HepG2 (cell line): ENCODE results near the gene COL26A1. TPM values are rescaled to one million over a fixed set of nuclear protein-coding genes. Genes with fewer than 3 reads are reported as not detected.

ENCODE experiments used
- EEA1 ChIP-seq: sonication (generic); formaldehyde crosslinking; IDR thresholded peaks from 2 replicates; pipeline ENCODE4 v1.5.1; 2020; ENCODE audit warnings: mild to moderate bottlenecking, missing genetic modification reagents, borderline replicate concordance
- FOXJ3 ChIP-seq: sonication (generic); formaldehyde crosslinking; IDR thresholded peaks from 2 replicates; pipeline ENCODE4 v1.4.0; 2020; ENCODE audit warnings: missing genetic modification reagents, mild to moderate bottlenecking, borderline replicate concordance
- GATAD2A ChIP-seq: IDR thresholded peaks from 2 replicates; pipeline ENCODE4 v1.6.1; 2016
- IKZF4 ChIP-seq: sonication (generic); formaldehyde crosslinking; IDR thresholded peaks from 2 replicates; pipeline ENCODE4 v1.5.1; 2020; ENCODE audit warnings: borderline replicate concordance, mild to moderate bottlenecking, low read depth, missing genetic modification reagents; ENCODE audit errors: not compliant biosample characterization
- KLF15 ChIP-seq: sonication (generic); formaldehyde crosslinking; IDR thresholded peaks from 2 replicates; pipeline ENCODE4 v1.8.1; 2023; ENCODE audit warnings: borderline replicate concordance, mild to moderate bottlenecking, inconsistent platforms, missing genetic modification reagents, mixed read lengths
- NFE2L1 ChIP-seq: sonication (generic); formaldehyde crosslinking; IDR thresholded peaks from 2 replicates; pipeline ENCODE4 v1.4.0; 2020; ENCODE audit warnings: missing genetic modification reagents, mild to moderate bottlenecking, borderline replicate concordance
- PHB2 ChIP-seq: fragments of 450-650 bp; IDR thresholded peaks from 2 replicates; pipeline ENCODE4 v1.6.1; 2018; ENCODE audit not compliant: partially characterized antibody
- PHF8 ChIP-seq: sonication (generic); formaldehyde crosslinking; IDR thresholded peaks from 2 replicates; pipeline ENCODE4 v1.5.0; 2020; ENCODE audit warnings: missing genetic modification reagents
- PLRG1 ChIP-seq: fragments of 450-650 bp; conservative IDR thresholded peaks from 2 replicates; pipeline ENCODE4 v1.6.1; 2016
- RARG ChIP-seq: sonication (generic); formaldehyde crosslinking; IDR thresholded peaks from 2 replicates; pipeline ENCODE4 v1.4.0; 2020; ENCODE audit warnings: low read depth, mild to moderate bottlenecking, missing genetic modification reagents
- SALL1 ChIP-seq: sonication (generic); formaldehyde crosslinking; IDR thresholded peaks from 2 replicates; pipeline ENCODE4 v1.8.0; 2022; ENCODE audit warnings: mild to moderate bottlenecking, missing genetic modification reagents
- SPEN ChIP-seq: sonication (generic); formaldehyde crosslinking; IDR thresholded peaks from 2 replicates; pipeline ENCODE4 v1.5.1; 2020; ENCODE audit warnings: low read depth, mild to moderate bottlenecking, missing genetic modification reagents
- TP53 ChIP-seq: sonication (generic); formaldehyde crosslinking; conservative IDR thresholded peaks from 2 replicates; pipeline ENCODE4 v1.4.0; 2020; ENCODE audit warnings: missing genetic modification reagents
- ZNF12 ChIP-seq: sonication (generic); formaldehyde crosslinking; IDR thresholded peaks from 2 replicates; pipeline ENCODE4 v1.5.0; 2020; ENCODE audit warnings: missing genetic modification reagents
- ZNF225 ChIP-seq: sonication (generic); formaldehyde crosslinking; IDR thresholded peaks from 2 replicates; pipeline ENCODE4 v1.4.0; 2020; ENCODE audit warnings: mild to moderate bottlenecking, missing genetic modification reagents
- ZNF33B ChIP-seq: sonication (generic); formaldehyde crosslinking; IDR thresholded peaks from 2 replicates; pipeline ENCODE4 v1.5.1; 2020; ENCODE audit warnings: mild to moderate bottlenecking, missing genetic modification reagents
- ZNF343 ChIP-seq: sonication (generic); formaldehyde crosslinking; IDR thresholded peaks from 2 replicates; pipeline ENCODE4 v1.4.0; 2020; ENCODE audit warnings: mild to moderate bottlenecking, missing genetic modification reagents
- ZNF530 ChIP-seq: sonication (generic); formaldehyde crosslinking; IDR thresholded peaks from 2 replicates; pipeline ENCODE4 v1.5.0; 2020; ENCODE audit warnings: low read depth, mild to moderate bottlenecking, missing genetic modification reagents
- ZNF768 ChIP-seq: sonication (generic); formaldehyde crosslinking; IDR thresholded peaks from 2 replicates; pipeline ENCODE4 v1.4.0; 2020; ENCODE audit warnings: missing genetic modification reagents
- ZNF777 ChIP-seq: sonication (generic); formaldehyde crosslinking; IDR thresholded peaks from 2 replicates; pipeline ENCODE4 v1.4.0; 2020; ENCODE audit warnings: missing genetic modification reagents
- ZNF841 ChIP-seq: sonication (generic); formaldehyde crosslinking; IDR thresholded peaks from 2 replicates; pipeline ENCODE4 v1.8.1; 2023; ENCODE audit warnings: missing genetic modification reagents, borderline replicate concordance
- ZNF878 ChIP-seq: sonication (generic); formaldehyde crosslinking; IDR thresholded peaks from 2 replicates; pipeline ENCODE4 v1.8.1; 2023; ENCODE audit warnings: mild to moderate bottlenecking, missing genetic modification reagents, moderate library complexity
- polyA plus RNA-seq, 8 experiments: library from polyadenylated mRNA; depleted of rRNA in 3 of 8; stranded (reverse) in 7 of 8; unstranded in 1 of 8; fragments of >200 nt; fragmentation: Illumina TruSeq in 4 of 8; extraction: Trizol in 4 of 8; gene quantifications; 2 replicates each; pipeline versions ENCODE4 v1.2.1 to v1.2.3, GENCODE V29; 2011 to 2016; ENCODE audit warnings: low read depth in 4 of 8, missing spikeins in 1 of 8, mixed read lengths in 1 of 8; ENCODE audit not compliant: insufficient read depth in 1 of 8
- total RNA-seq, 5 experiments: library from RNA; depleted of rRNA; stranded (reverse); fragments of >200 nt; fragmentation: Illumina TruSeq; extraction: Trizol; gene quantifications; 2 replicates each; pipeline ENCODE4 v1.2.3, GENCODE V29; 2016; ENCODE audit warnings: low read depth in 1 of 5
- TF ChIP-seq, protein P1 (sequence below): sonication (generic); formaldehyde crosslinking; IDR thresholded peaks from 2 replicates; pipeline ENCODE4 v1.4.0; 2020; ENCODE audit warnings: low read depth, mild to moderate bottlenecking, missing genetic modification reagents
- TF ChIP-seq, protein P2 (sequence below): sonication (generic); formaldehyde crosslinking; IDR thresholded peaks from 2 replicates; pipeline ENCODE4 v1.5.1; 2020; ENCODE audit warnings: missing genetic modification reagents, mild to moderate bottlenecking, borderline replicate concordance
- TF ChIP-seq, protein P3 (sequence below): sonication (generic); formaldehyde crosslinking; IDR thresholded peaks from 2 replicates; pipeline ENCODE4 v1.4.0; 2020; ENCODE audit warnings: missing genetic modification reagents
- TF ChIP-seq, protein P4 (sequence below): sonication (generic); formaldehyde crosslinking; IDR thresholded peaks from 2 replicates; pipeline ENCODE4 v1.8.0; 2022; ENCODE audit warnings: mild to moderate bottlenecking, missing genetic modification reagents

COL26A1 gene
- total and polyA plus RNA-seq, 2 of the 13 experiments (the other 11 are each of a cell fraction or from before 2014, with no cell fraction given), result 7.8 to 9.2 TPM

DNA sequence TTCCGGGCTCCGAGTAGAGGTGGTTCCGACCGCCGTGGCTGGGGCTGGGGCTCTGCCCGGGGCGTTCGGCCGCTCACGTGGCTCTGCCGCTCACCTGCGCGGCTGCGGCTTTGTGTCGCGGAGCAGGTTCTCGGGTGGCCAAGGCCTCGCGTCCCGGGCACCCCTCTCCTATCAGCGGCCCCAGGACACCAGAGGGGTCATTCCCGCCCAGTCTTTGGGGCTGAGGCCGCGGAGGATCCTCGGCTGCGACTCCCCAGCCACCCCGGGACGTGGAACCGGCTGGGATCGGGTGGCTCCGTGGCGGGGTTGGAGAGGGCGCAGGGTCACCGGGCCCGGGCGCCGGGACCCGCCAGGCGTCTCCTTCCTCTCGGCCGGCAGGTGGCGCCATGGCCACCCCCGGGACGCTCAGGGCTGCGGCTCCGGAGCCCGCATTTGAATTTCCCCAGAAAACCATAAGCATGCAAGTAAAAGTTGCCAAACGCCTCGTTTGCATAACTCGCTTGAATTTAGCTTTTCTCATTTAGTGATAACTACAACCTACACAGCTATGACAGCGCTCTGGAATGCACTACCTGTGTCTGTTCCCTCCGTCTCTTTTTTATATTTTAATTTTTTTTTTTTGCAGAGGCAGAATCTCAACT lies 1.2 kb downstream of the COL26A1 start (continued):
- TF ChIP-seq, protein P1, sequence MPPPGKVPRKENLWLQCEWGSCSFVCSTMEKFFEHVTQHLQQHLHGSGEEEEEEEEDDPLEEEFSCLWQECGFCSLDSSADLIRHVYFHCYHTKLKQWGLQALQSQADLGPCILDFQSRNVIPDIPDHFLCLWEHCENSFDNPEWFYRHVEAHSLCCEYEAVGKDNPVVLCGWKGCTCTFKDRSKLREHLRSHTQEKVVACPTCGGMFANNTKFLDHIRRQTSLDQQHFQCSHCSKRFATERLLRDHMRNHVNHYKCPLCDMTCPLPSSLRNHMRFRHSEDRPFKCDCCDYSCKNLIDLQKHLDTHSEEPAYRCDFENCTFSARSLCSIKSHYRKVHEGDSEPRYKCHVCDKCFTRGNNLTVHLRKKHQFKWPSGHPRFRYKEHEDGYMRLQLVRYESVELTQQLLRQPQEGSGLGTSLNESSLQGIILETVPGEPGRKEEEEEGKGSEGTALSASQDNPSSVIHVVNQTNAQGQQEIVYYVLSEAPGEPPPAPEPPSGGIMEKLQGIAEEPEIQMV (CRISPR knock-in tag), result no peak
- TF ChIP-seq GATAD2A (CRISPR knock-in tag) (peak; percentile 25; the same call in 1 of the 2 replicates), PHF8 (CRISPR knock-in tag) (peak; percentile 75), PHB2 (no peak), ZNF530 (no peak), ZNF768 (CRISPR knock-in tag) (peak; percentile 28; the same call in 1 of the 2 replicates), SPEN (CRISPR knock-in tag) (peak; percentile 58; the same call in 1 of the 2 replicates), ZNF33B (CRISPR knock-in tag) (no peak), ZNF12 (CRISPR knock-in tag) (no peak), EEA1 (CRISPR knock-in tag) (peak; percentile 60; the same call in 1 of the 2 replicates), ZNF878 (no peak), TP53 (CRISPR knock-in tag) (no peak), KLF15 (CRISPR knock-in tag) (no peak; the same call in 1 of the 2 replicates), SALL1 (CRISPR knock-in tag) (peak; percentile 48; the same call in 1 of the 2 replicates), PLRG1 (no peak), ZNF777 (CRISPR knock-in tag) (peak; percentile 61; the same call in 1 of the 2 replicates), ZNF343 (no peak), ZNF841 (no peak), ZNF225 (peak; percentile 34; the same call in 1 of the 2 replicates), FOXJ3 (CRISPR knock-in tag) (no peak), NFE2L1 (CRISPR knock-in tag) (no peak), RARG (CRISPR knock-in tag) (no peak), IKZF4 (CRISPR knock-in tag) (peak; percentile 33)
- TF ChIP-seq, protein P2, sequence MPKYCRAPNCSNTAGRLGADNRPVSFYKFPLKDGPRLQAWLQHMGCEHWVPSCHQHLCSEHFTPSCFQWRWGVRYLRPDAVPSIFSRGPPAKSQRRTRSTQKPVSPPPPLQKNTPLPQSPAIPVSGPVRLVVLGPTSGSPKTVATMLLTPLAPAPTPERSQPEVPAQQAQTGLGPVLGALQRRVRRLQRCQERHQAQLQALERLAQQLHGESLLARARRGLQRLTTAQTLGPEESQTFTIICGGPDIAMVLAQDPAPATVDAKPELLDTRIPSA (CRISPR knock-in tag), result no peak
- TF ChIP-seq, protein P3, sequence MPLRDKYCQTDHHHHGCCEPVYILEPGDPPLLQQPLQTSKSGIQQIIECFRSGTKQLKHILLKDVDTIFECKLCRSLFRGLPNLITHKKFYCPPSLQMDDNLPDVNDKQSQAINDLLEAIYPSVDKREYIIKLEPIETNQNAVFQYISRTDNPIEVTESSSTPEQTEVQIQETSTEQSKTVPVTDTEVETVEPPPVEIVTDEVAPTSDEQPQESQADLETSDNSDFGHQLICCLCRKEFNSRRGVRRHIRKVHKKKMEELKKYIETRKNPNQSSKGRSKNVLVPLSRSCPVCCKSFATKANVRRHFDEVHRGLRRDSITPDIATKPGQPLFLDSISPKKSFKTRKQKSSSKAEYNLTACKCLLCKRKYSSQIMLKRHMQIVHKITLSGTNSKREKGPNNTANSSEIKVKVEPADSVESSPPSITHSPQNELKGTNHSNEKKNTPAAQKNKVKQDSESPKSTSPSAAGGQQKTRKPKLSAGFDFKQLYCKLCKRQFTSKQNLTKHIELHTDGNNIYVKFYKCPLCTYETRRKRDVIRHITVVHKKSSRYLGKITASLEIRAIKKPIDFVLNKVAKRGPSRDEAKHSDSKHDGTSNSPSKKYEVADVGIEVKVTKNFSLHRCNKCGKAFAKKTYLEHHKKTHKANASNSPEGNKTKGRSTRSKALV (CRISPR knock-in tag), result peak; percentile 98
- TF ChIP-seq, protein P4, sequence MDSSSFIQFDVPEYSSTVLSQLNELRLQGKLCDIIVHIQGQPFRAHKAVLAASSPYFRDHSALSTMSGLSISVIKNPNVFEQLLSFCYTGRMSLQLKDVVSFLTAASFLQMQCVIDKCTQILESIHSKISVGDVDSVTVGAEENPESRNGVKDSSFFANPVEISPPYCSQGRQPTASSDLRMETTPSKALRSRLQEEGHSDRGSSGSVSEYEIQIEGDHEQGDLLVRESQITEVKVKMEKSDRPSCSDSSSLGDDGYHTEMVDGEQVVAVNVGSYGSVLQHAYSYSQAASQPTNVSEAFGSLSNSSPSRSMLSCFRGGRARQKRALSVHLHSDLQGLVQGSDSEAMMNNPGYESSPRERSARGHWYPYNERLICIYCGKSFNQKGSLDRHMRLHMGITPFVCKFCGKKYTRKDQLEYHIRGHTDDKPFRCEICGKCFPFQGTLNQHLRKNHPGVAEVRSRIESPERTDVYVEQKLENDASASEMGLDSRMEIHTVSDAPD (CRISPR knock-in tag), result peak; percentile 52; the same call in 1 of the 2 replicates
